K562 (cell line): ENCODE measurements around the gene HEPHL1. TPM values are rescaled to one million over a fixed set of nuclear protein-coding genes. Genes with fewer than 3 reads are reported as not detected.

Experiments
- ARHGAP35 ChIP-seq: fragments of 450-650 bp; IDR thresholded peaks from 2 replicates; pipeline ENCODE4 v1.6.1; 2018; ENCODE audit not compliant: partially characterized antibody
- CBX5 ChIP-seq: IDR thresholded peaks from 2 replicates; pipeline ENCODE4 v1.6.1; 2014; ENCODE audit warnings: low read depth, borderline replicate concordance
- CHCHD3 ChIP-seq: fragments of 250-450 bp; sonication (Bioruptor Pico); IDR thresholded peaks from 2 replicates; pipeline ENCODE4 v2.1.2; 2022; ENCODE audit warnings: mild to moderate bottlenecking
- HMG20A ChIP-seq: fragments of 450-650 bp; formaldehyde crosslinking; conservative IDR thresholded peaks from 2 replicates; pipeline ENCODE4 v1.4.0; 2020; ENCODE audit warnings: mild to moderate bottlenecking, mixed read lengths
- ID3 ChIP-seq, 2 experiments: fragments of 250-450 bp in 1 of 2; fragments of 450-650 bp in 1 of 2; sonication (Bioruptor Pico) in 1 of 2; IDR thresholded peaks; 2 replicates each; pipeline versions ENCODE4 v1.6.1 to v1.8.0; 2016 to 2021; ENCODE audit warnings: mild to moderate bottlenecking in 2 of 2, moderate library complexity in 2 of 2, missing compliant biosample characterization in 1 of 2, missing genetic modification characterization in 1 of 2
- RBM22 ChIP-seq: fragments of 200-400 bp; formaldehyde crosslinking; IDR thresholded peaks from 2 replicates; pipeline ENCODE4 v1.6.1; 2018; ENCODE audit warnings: low read length, low read depth; ENCODE audit not compliant: poor library complexity, severe bottlenecking
- SNIP1 ChIP-seq: fragments of 450-650 bp; IDR thresholded peaks from 2 replicates; pipeline ENCODE4 v1.7.1; 2017; ENCODE audit warnings: low read depth, mild to moderate bottlenecking
- TAF15 ChIP-seq: fragments of 200-400 bp; formaldehyde crosslinking; IDR thresholded peaks from 2 replicates; pipeline ENCODE4 v1.6.1; 2017; ENCODE audit warnings: mild to moderate bottlenecking, low read depth, low read length, moderate library complexity
- THAP7 ChIP-seq: fragments of 250-450 bp; sonication (Bioruptor Pico); IDR thresholded peaks from 2 replicates; pipeline ENCODE4 v1.5.0; 2021
- TRIM24 ChIP-seq, 2 experiments: fragments of 450-650 bp; IDR thresholded peaks; 2 replicates each; pipeline ENCODE4 v1.6.1; 2016
- XRCC3 ChIP-seq: fragments of 450-650 bp; IDR thresholded peaks from 2 replicates; pipeline ENCODE4 v1.6.1; 2017; ENCODE audit warnings: mild to moderate bottlenecking, moderate library complexity
- XRCC4 ChIP-seq: IDR thresholded peaks from one replicate; pipeline ENCODE4 v1.6.1; 2011; ENCODE audit not compliant: insufficient read depth, insufficient read length; ENCODE audit errors: extremely low read depth
- ZNF318 ChIP-seq, 2 experiments: fragments of 450-650 bp; IDR thresholded peaks; 2 replicates each; pipeline ENCODE4 v1.6.1; 2016; ENCODE audit warnings: mild to moderate bottlenecking in 2 of 2, borderline replicate concordance in 1 of 2, low read depth in 1 of 2, moderate library complexity in 1 of 2
- ZNF384 ChIP-seq: IDR thresholded peaks from 2 replicates; pipeline ENCODE4 v1.6.1; 2012; ENCODE audit warnings: low read depth, low read length, improper control_type of control experiment
- ZNF695 ChIP-seq: fragments of 450-650 bp; formaldehyde crosslinking; IDR thresholded peaks from 2 replicates; pipeline ENCODE4 v1.4.0; 2020; ENCODE audit warnings: mild to moderate bottlenecking, moderate library complexity
- ZSCAN32 ChIP-seq: fragments of 450-650 bp; formaldehyde crosslinking; IDR thresholded peaks from 2 replicates; pipeline ENCODE4 v1.4.0; 2020; ENCODE audit warnings: mild to moderate bottlenecking, moderate library complexity
- polyA plus RNA-seq, 8 experiments: library from polyadenylated mRNA; depleted of rRNA in 4 of 8; stranded (reverse) in 5 of 8; unstranded in 3 of 8; fragments of >200 nt; fragmentation: Nextera tagmentation in 2 of 8; fragmentation: Illumina TruSeq in 1 of 8; extraction: Ambion mirVana in 2 of 8; extraction: Trizol in 1 of 8; gene quantifications; 2 replicates each; pipeline versions ENCODE4 v1.2.1 to v1.2.3, GENCODE V29; 2011 to 2014; ENCODE audit warnings: inconsistent platforms in 1 of 8, missing spikeins in 1 of 8
- total RNA-seq, 7 experiments: library from RNA; depleted of rRNA in 6 of 7; stranded (reverse); fragments of >200 nt in 6 of 7; fragmentation: Illumina TruSeq in 2 of 7; extraction: Trizol in 2 of 7; gene quantifications; 2 replicates each; pipeline versions ENCODE4 v1.2.1 to v1.2.3, GENCODE V29; 2011 to 2021; ENCODE audit warnings: low replicate concordance in 1 of 7
- TF ChIP-seq, protein P1 (sequence below): fragments of 250-450 bp; sonication (Bioruptor Pico); IDR thresholded peaks from 2 replicates; pipeline ENCODE4 v1.4.0; 2020; ENCODE audit warnings: mild to moderate bottlenecking, moderate library complexity

The HEPHL1 gene
- total and polyA plus RNA-seq, 9 of the 15 experiments (the other 6 are each of a cell fraction or from before 2014, with no cell fraction given), result 0.01 TPM; not detected in 8

DNA sequence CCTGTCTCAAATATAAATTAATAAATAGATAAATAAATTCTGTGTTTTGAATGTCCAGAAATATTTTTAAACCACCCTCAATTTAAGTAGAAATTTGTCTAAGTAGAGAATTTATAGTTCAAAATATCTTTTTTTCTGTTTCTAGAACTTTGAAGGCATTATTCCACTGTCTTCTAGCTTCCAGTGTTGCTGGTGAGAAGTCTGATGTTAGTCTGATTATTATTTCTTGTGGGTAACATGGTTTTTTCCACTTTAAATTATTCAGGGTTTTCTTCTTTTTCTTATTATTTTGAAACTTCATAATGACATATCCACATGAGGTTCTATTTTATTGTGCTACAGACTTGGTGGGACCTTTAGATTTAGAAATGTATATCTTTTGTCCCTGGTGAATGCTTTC is 46.4 kb upstream of the HEPHL1 start (continued):
- TF ChIP-seq, protein P1, sequence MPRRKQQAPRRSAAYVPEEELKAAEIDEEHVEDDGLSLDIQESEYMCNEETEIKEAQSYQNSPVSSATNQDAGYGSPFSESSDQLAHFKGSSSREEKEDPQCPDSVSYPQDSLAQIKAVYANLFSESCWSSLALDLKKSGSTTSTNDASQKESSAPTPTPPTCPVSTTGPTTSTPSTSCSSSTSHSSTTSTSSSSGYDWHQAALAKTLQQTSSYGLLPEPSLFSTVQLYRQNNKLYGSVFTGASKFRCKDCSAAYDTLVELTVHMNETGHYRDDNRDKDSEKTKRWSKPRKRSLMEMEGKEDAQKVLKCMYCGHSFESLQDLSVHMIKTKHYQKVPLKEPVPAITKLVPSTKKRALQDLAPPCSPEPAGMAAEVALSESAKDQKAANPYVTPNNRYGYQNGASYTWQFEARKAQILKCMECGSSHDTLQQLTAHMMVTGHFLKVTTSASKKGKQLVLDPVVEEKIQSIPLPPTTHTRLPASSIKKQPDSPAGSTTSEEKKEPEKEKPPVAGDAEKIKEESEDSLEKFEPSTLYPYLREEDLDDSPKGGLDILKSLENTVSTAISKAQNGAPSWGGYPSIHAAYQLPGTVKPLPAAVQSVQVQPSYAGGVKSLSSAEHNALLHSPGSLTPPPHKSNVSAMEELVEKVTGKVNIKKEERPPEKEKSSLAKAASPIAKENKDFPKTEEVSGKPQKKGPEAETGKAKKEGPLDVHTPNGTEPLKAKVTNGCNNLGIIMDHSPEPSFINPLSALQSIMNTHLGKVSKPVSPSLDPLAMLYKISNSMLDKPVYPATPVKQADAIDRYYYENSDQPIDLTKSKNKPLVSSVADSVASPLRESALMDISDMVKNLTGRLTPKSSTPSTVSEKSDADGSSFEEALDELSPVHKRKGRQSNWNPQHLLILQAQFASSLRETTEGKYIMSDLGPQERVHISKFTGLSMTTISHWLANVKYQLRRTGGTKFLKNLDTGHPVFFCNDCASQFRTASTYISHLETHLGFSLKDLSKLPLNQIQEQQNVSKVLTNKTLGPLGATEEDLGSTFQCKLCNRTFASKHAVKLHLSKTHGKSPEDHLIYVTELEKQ (CRISPR knock-in tag), result no peak
- TF ChIP-seq TAF15 (no peak), CBX5 (peak; percentile 93), ID3 (CRISPR knock-in tag; IDR thresholded peaks at IDR 0.05) (no peak), ID3 (tag; IDR thresholded peaks at IDR 0.05) (no peak), ZNF318 (IDR thresholded peaks at IDR 0.05; ENCODE audit: borderline replicate concordance in 1 of 2, low read depth in 1 of 2) (no peak), ARHGAP35 (no peak), ZNF695 (CRISPR knock-in tag) (no peak), SNIP1 (no peak), THAP7 (CRISPR knock-in tag) (no peak), ZNF384 (peak; percentile 39; the same call in 1 of the 2 replicates), XRCC4 (no peak), XRCC3 (peak; percentile 87; the same call in 1 of the 2 replicates), CHCHD3 (CRISPR knock-in tag) (no peak), HMG20A (CRISPR knock-in tag) (no peak), RBM22 (no peak), ZSCAN32 (CRISPR knock-in tag) (no peak), TRIM24 (IDR thresholded peaks at IDR 0.05) (peak; percentile 87 to 93)
